ENCODE results near the gene UBA1.

DNA sequence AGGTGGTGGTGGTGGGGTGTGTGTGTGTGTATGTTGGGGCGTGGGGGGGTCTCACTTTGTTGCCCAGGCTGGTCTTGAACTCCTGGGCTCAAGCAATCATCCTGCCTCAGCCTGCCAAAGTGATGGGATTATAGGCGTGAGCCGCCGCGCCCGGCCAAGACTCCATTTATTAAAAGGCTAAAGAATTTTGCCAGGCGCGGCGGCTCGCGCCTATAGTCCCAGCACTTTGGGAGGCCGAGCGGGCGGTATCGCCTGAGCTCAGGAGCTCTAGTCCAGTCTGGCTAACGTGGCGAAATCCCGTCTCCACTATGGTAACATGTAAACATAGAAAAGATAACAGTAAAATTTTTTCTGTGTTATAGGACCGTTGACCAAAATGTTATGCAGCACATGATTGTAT, 3.7 kb upstream of the UBA1 start:
- TF ChIP-seq CTCF (IDR thresholded peaks at IDR 0.05), result no peak
- TF ChIP-seq POLR2A (IDR thresholded peaks at IDR 0.05), result no peak
